Neuron (in vitro differentiated cells): ENCODE results near the gene MED9.

Experiments
- H2AFZ ChIP-seq: one replicate; pipeline ENCODE4 v1.6.1; 2013; ENCODE audit warnings: low read depth, mild to moderate bottlenecking, inconsistent platforms, low read length, moderate library complexity
- H3K27me3 ChIP-seq: one replicate; pipeline ENCODE4 v1.6.1; 2013; ENCODE audit warnings: low read length; ENCODE audit not compliant: insufficient read depth
- H3K36me3 ChIP-seq: one replicate; pipeline ENCODE4 v1.6.1; 2013; ENCODE audit warnings: low read length; ENCODE audit not compliant: insufficient read depth
- H3K4me1 ChIP-seq: one replicate; pipeline ENCODE4 v1.6.1; 2013; ENCODE audit warnings: low read length; ENCODE audit not compliant: insufficient read depth
- H3K4me3 ChIP-seq: 2 replicates; pipeline ENCODE4 v1.5.1; 2013; ENCODE audit warnings: mild to moderate bottlenecking, low read length, moderate library complexity
- H3K9me3 ChIP-seq: one replicate; pipeline ENCODE4 v1.6.1; 2013; ENCODE audit warnings: low read length

The MED9 gene

GRCh38 chr17:17523731-17524490 is 47.1 kb downstream of the MED9 start:
- Histone ChIP-seq H3K27me3 (no peaks in the 10 kb centered on the region), H2AFZ (no peak overlapping the region), H3K9me3 (peaks cover 4% of the 10 kb centered on the region), H3K36me3 (no peaks in the 10 kb centered on the region), H3K4me1 (peaks cover 3% of the 10 kb centered on the region), H3K4me3 (no peak overlapping the region)

- no peak overlapping the region for H2AFZ ChIP-seq
- H3K36me3 ChIP-seq = no peaks in the 10 kb centered on the region
These were observed 48.5 kb downstream of the MED9 start for GRCh38 chr17:17525311-17525710.

GRCh38 chr17:17525956-17526355 is 49.2 kb downstream of the MED9 start:
- Histone ChIP-seq H2AFZ (no peak overlapping the region), H3K4me1 (peaks cover 1% of the 10 kb centered on the region), H3K9me3 (peaks cover 4% of the 10 kb centered on the region), H3K36me3 (no peaks in the 10 kb centered on the region), H3K27me3 (no peaks in the 10 kb centered on the region), H3K4me3 (no peak overlapping the region)

More at GRCh38 chr17:17525311-17525710, 48.5 kb downstream of the MED9 start:
- Histone ChIP-seq H3K4me3 (no peak overlapping the region), H3K4me1 (no peaks in the 10 kb centered on the region), H3K27me3 (no peaks in the 10 kb centered on the region), H3K9me3 (peaks cover 4% of the 10 kb centered on the region)

GRCh38 chr17:17526369-17526768 is 49.6 kb downstream of the MED9 start:
- H3K4me1 ChIP-seq = peaks cover 5% of the 10 kb centered on the region
- no peaks in the 10 kb centered on the region for H3K36me3 ChIP-seq
- H3K9me3 ChIP-seq = peaks cover 4% of the 10 kb centered on the region
- H3K4me3 ChIP-seq = no peak overlapping the region
- no peak overlapping the region for H2AFZ ChIP-seq
- no peaks in the 10 kb centered on the region for H3K27me3 ChIP-seq

GRCh38 chr17:17527534-17527933 is 50.7 kb downstream of the MED9 start:
- Histone ChIP-seq H2AFZ (no peak overlapping the region), H3K27me3 (no peaks in the 10 kb centered on the region), H3K4me3 (no peak overlapping the region), H3K36me3 (no peaks in the 10 kb centered on the region), H3K9me3 (peaks cover 4% of the 10 kb centered on the region), H3K4me1 (peaks cover 6% of the 10 kb centered on the region)

GRCh38 chr17:17527956-17528500 is 51.2 kb downstream of the MED9 start:
- Histone ChIP-seq H3K36me3 (no peaks in the 10 kb centered on the region), H3K4me1 (peaks cover 6% of the 10 kb centered on the region), H3K4me3 (no peak overlapping the region), H3K27me3 (no peaks in the 10 kb centered on the region), H3K9me3 (peaks cover 4% of the 10 kb centered on the region), H2AFZ (no peak overlapping the region)

GRCh38 chr17:17528696-17529652 is 52.2 kb downstream of the MED9 start:
- Histone ChIP-seq H3K4me3 (no peak overlapping the region), H3K4me1 (peaks cover 6% of the 10 kb centered on the region), H3K36me3 (no peaks in the 10 kb centered on the region), H2AFZ (no peak overlapping the region), H3K9me3 (peaks cover 4% of the 10 kb centered on the region), H3K27me3 (no peaks in the 10 kb centered on the region)

GRCh38 chr17:17531156-17531555 is 54.4 kb downstream of the MED9 start:
- H3K4me1 ChIP-seq = peaks cover 6% of the 10 kb centered on the region
- no peaks in the 10 kb centered on the region for H3K27me3 ChIP-seq
- H3K9me3 ChIP-seq = no peaks in the 10 kb centered on the region
- no peak overlapping the region for H2AFZ ChIP-seq
- H3K36me3 ChIP-seq = no peaks in the 10 kb centered on the region
- H3K4me3 ChIP-seq = no peak overlapping the region

- H3K9me3 ChIP-seq = no peaks in the 10 kb centered on the region
- peaks cover 6% of the 10 kb centered on the region for H3K4me1 ChIP-seq
- H2AFZ ChIP-seq = no peak overlapping the region
These were observed 56.2 kb downstream of the MED9 start for GRCh38 chr17:17532991-17533390.

GRCh38 chr17:17533901-17534441 is 57.2 kb downstream of the MED9 start:
- Histone ChIP-seq H3K27me3 (no peaks in the 10 kb centered on the region), H3K9me3 (no peaks in the 10 kb centered on the region), H2AFZ (no peak overlapping the region), H3K4me3 (no peak overlapping the region), H3K4me1 (peaks cover 6% of the 10 kb centered on the region), H3K36me3 (no peaks in the 10 kb centered on the region)

More at GRCh38 chr17:17532991-17533390, 56.2 kb downstream of the MED9 start:
- Histone ChIP-seq H3K27me3 (no peaks in the 10 kb centered on the region), H3K36me3 (no peaks in the 10 kb centered on the region), H3K4me3 (no peak overlapping the region)

- no peak overlapping the region for H2AFZ ChIP-seq
- no peaks in the 10 kb centered on the region for H3K36me3 ChIP-seq
- H3K27me3 ChIP-seq = no peaks in the 10 kb centered on the region
- H3K9me3 ChIP-seq = no peaks in the 10 kb centered on the region
- no peak overlapping the region for H3K4me3 ChIP-seq
- H3K4me1 ChIP-seq = peaks cover 10% of the 10 kb centered on the region
These were observed 59.2 kb downstream of the MED9 start for GRCh38 chr17:17535957-17536356.

- no peaks in the 10 kb centered on the region for H3K36me3 ChIP-seq
These were observed 59.9 kb downstream of the MED9 start for GRCh38 chr17:17536702-17537101.

More at GRCh38 chr17:17536702-17537101, 59.9 kb downstream of the MED9 start:
- H2AFZ ChIP-seq = no peak overlapping the region
- H3K4me1 ChIP-seq = peaks cover 6% of the 10 kb centered on the region
- H3K9me3 ChIP-seq = no peaks in the 10 kb centered on the region
- H3K4me3 ChIP-seq = no peak overlapping the region
- no peaks in the 10 kb centered on the region for H3K27me3 ChIP-seq
